Nucleus accumbens (tissue), 56 donors: ENCODE measurements around the gene LCE3D.
"Not testable (repeated sequence)": the region's sequence is repeated elsewhere in the genome, so short reads cannot be mapped to it uniquely, and the experiment has no call there.

Source experiments
- DNase-seq, 56 donors: peaks; one replicate each; lab custom pipeline; 2025; lab: John Stamatoyannopoulos, UW

LCE3D gene

DNA sequence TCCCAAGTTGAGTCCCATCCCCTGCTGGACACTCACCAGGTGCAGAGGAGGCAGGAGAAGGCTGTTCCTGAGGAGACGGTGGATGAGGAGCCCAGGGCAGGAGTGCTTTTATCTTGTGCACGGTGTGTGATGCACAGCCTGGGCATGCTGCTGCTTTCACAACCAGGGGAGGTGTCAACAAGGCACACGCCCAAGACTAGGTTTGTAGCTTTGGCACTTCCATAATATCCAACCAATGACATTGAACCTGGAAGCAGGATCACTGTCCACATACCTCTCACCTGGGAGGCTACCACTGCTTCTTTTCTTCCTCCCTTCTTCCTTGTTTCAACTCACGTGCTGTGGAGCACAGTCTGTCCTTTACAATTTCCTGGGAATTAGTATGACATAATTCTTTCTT is at the start of gene LCE3D:
Gene LCE3D (minus strand): TSS at position 84 of the 400 bp plus-strand sequence. CDS start 580 bp downstream, outside the sequence.
- DNase-seq: no peak

- DNase-seq: no peak
Measured at GRCh38 chr1:152626744-152627143, 46.4 kb upstream of the LCE3D start.

GRCh38 chr1:152623203-152623844 is 43.0 kb upstream of the LCE3D start:
- DNase-seq: no peak

DNA sequence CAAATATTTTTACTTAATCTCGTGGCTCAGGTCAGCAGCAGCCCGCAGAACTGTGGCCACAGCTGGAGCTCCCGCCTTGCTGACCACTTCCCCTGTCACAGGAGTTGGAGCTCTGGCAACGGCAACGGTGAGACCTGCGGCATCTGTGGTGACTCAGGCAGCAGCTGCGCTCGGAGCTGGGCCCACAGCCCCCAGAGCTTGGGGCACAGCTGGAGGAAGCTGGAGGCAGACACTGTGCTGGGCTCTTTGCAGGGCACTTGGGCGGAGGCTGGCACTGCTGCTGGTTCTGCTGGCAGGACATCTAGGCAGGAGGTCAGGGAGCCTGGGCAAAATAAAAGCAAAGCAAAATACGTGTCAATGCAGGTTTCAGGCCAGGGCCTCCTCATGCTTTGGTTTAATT is 42.5 kb upstream of the LCE3D start, which contains the start of gene LCE3A:
Gene LCE3A (minus strand): TSS at position 301 of the 400 bp plus-strand sequence. CDS start 0 bp downstream, at position 301.
- DNase-seq: no peak

DNA sequence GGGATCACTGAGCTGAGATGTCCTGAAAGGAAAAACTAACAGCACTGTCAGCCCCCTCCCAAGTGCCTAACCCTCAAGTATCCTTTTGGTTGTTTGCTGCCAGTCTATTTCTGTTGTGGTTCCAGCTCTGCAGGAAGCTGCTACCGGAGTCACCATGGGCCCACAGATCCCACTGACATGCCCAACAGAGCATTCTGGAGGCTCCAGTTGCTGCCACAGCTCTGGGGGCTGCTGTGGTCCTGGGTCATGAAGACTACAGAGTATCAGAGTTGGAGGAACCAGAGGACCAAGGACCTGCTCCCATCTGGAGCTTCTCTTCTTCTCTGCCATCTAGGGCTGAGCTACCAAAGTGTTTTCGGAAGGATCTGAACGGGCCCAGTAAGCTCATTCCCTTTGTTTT is 41.7 kb upstream of the LCE3D start:
- DNase-seq: no peak

GRCh38 chr1:152613511-152613910 is 33.2 kb upstream of the LCE3D start, which contains the start of gene LCE3B:
Gene LCE3B (plus strand): TSS chr1:152613811. CDS start chr1:152613811, 0 bp downstream.
- no peak for DNase-seq

DNA sequence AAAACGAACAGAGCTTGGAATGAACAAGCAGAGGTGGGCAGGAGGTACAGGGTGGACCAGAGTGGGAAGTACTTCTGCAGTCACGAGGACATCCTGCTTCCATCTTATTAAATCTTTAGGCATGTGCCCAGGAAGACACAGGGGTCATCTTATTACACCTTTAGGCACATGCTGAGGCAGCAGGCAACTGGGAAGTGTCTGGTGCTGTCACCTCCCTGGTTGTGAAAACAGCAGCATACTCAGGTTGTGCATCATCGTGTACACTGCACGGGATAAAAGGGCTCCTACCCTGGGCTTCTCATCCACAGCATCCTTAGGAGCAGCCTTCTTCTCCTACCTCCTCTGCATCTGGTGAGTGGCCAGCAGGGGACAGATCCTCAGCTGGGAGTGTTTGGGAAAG is 19.6 kb upstream of the LCE3D start, which contains the start of gene LCE3C:
Gene LCE3C (plus strand): TSS at position 301 of the 400 bp plus-strand sequence. CDS start 498 bp downstream, outside the sequence.
- DNase-seq: no peak

GRCh38 chr1:152596986-152597385 is 16.7 kb upstream of the LCE3D start:
- DNase-seq: no peak

GRCh38 chr1:152585586-152585985 is 5.3 kb upstream of the LCE3D start:
- DNase-seq: no peak

DNA sequence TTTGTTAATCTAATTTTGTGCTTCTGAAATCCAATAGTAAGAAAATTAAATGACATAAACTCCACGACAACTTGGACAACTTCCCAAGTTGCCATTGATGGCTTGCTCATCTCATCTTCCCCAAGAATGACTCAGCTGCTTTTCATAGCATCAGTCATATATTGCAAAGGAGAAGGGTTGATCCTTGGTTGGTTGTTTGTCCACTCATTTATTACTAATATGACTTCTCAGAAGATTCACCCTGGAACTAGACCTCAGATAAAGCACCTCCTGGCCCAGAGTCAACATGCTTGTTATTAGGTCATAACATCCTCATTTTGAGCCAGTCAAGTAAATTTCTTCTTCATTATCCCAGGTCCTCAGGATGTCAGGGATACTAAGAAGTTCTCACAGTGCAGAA is 2.3 kb upstream of the LCE3D start:
- no peak for DNase-seq

- DNase-seq: not testable (repeated sequence)
Measured at GRCh38 chr1:152579526-152579925, 790 bp downstream of the LCE3D start.

GRCh38 chr1:152577168-152577567 is 3.1 kb downstream of the LCE3D start:
- DNase-seq: no peak

GRCh38 chr1:152566681-152567080 is 13.6 kb downstream of the LCE3D start, which contains the start of gene LCE3E:
Gene LCE3E (minus strand): TSS chr1:152566780. CDS start chr1:152566208, 572 bp downstream.
- DNase-seq: no peak

DNA sequence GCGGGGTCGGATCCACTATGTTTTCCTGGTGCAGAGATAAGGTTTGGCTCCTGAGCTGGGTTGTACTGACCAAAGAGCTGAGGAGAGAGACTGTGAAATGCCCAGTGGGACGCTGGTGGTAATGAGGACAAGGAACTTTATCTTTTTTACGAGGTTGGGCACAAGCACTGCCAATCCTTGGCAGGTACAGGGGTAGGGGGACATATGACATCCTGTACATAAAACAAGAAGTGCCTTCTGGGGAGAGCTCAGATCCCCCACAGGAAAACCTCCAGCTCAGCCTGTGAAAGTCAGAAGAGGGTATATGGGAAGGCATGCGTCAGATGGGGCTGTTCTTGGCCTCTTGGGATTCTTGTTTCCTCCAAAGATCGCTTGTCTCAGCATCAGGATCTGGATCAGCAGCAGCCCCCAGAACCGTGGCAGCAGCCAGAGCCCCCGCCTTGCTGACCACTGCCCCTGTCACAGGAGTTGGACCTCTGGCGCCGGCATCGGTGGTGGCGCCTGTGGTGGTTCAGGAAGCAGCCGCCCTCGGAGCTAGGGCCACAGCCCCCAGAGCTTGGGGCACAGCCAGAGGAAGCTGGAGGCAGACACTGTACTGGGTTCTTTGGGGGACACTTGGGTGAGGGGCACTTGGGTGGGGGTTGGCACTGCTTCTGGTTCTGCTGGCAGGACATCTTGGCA is 14.6 kb downstream of the LCE3D start:
- DNase-seq: no peak

- no peak for DNase-seq
Measured at GRCh38 chr1:152565115-152565514, 15.2 kb downstream of the LCE3D start.

- not testable (repeated sequence) for DNase-seq
Measured at GRCh38 chr1:152548358-152548757, 32.0 kb downstream of the LCE3D start.

GRCh38 chr1:152546704-152547103 is 33.6 kb downstream of the LCE3D start:
- no peak for DNase-seq

DNA sequence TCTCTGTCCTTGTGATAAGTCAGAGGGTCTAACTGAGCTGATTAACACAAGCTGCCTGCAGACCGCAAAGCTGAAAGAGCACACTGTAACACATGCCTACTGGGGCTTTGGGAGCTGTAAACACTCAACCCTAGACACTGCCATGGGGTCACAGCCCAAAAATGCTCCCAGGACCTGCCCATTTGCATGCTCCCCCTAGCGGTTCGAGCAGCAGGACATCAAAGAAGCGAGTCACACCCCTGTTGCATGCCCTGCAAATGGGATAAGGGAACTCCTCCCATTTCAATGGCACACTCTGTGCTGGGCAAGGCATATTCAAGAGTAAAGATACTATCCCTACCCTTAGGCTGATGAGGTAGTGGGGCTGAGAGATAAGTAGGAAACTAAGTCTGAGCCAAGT is 36.5 kb downstream of the LCE3D start:
- no peak for DNase-seq

DNA sequence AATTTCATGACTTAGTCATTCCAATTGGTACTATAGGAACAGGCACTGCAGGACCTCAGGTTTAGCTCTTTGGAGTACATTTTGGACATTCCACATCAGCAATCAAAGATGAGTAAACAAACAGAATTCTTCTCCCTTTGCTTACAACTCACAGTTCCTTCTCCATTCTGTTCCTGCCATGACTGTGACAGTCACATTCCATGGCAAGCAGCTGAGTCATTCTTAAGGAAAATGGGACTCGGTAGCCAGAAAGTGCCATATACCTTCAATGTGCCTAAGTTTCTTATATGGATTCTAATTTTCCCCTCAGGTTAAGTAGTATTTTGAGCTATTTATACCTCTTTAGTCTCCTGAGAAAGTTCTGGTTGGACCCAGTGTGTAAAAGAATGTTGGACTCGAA is 40.4 kb downstream of the LCE3D start:
- DNase-seq: no peak

DNA sequence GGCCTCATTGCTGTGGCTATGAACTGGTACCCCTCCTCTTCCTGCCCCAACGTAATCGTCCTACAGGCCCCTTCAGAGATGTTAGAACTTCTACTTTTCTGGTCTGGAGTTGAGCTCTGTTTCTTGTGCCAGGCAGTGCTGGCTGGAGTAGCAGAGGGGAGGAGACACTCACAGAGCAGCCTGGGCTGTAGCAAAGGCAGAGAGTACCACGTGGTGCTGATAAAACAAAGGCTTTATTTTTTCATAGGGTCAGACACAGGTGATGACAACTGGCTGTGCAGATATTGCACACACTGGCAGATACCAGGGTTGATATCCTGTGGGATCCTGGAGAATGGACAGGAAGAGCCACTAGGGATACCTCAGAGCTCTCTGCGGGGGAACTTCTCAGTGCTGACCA is 42.8 kb downstream of the LCE3D start:
- no peak for DNase-seq

DNA sequence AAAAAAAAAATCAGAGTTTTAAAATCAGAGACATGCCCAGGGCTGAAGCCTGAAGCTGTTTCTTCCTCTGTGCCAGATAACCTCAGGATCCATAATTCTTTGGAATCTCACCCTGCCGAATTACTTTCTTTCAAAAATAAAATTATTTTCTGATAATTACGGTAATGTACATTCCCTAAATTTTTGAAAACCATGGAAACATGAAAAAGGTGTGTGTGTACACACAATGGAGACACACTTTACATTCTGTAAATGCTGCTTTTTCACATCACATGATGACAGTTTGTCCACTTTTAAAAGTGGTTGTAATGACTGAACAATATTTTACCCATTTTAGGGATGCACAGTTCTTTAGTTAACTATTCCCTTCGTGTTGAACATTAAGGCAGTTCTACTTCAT is 44.5 kb downstream of the LCE3D start:
- DNase-seq: no peak
